ENCODE results near the gene VAV1.

The VAV1 gene
- total RNA-seq, result 80.2 to 149 (median 105) reads per million in 3 experiments

GRCh38 chr19:6772028-6772865, at the start of gene VAV1:
TSS of gene VAV1 (plus strand) at chr19:6772708. CDS start at chr19:6772808, 100 bp downstream.
- peak; percentile 78 for DNase-seq

- no peak for DNase-seq
Measured at GRCh38 chr19:6723108-6723618, 49.3 kb upstream of the VAV1 start.

GRCh38 chr19:6723738-6724137, 48.8 kb upstream of the VAV1 start:
- DNase-seq, result no peak

GRCh38 chr19:6724631-6725492, 47.6 kb upstream of the VAV1 start:
- no peak for DNase-seq

GRCh38 chr19:6725513-6726231, 46.8 kb upstream of the VAV1 start:
- DNase-seq, result no peak

GRCh38 chr19:6728346-6728745, 44.2 kb upstream of the VAV1 start:
- DNase-seq, result no peak

- no peak for DNase-seq
Measured at GRCh38 chr19:6729573-6730152, 42.8 kb upstream of the VAV1 start.

- no peak for DNase-seq
Measured at GRCh38 chr19:6730153-6730804, 42.2 kb upstream of the VAV1 start.

- no peak for DNase-seq
Measured at GRCh38 chr19:6730941-6731670, 41.4 kb upstream of the VAV1 start.

GRCh38 chr19:6731822-6732221, 40.7 kb upstream of the VAV1 start:
- no peak for DNase-seq

GRCh38 chr19:6732803-6733337, 39.6 kb upstream of the VAV1 start:
- DNase-seq, result no peak

GRCh38 chr19:6733338-6734095, 39.0 kb upstream of the VAV1 start:
- no peak for DNase-seq

GRCh38 chr19:6734096-6734696, 38.3 kb upstream of the VAV1 start:
- no peak for DNase-seq

GRCh38 chr19:6735181-6735911, 37.2 kb upstream of the VAV1 start:
- no peak for DNase-seq

GRCh38 chr19:6736169-6736916, 36.2 kb upstream of the VAV1 start:
- peak; percentile 70 for DNase-seq

- DNase-seq, result no peak
Measured at GRCh38 chr19:6736917-6737283, 35.6 kb upstream of the VAV1 start.

- peak; percentile 100 for DNase-seq
Measured at GRCh38 chr19:6737284-6737872, 35.1 kb upstream of the VAV1 start, which contains the start of gene GPR108. TSS of gene GPR108 (minus strand) at chr19:6737580. CDS start at chr19:6737576, 4 bp downstream.
